HG02759 (cell line): ENCODE measurements around the gene CD81.
A peak's percentile ranks its signal among the peaks of the same experiment; 100 is the strongest.

Experiments
- ATAC-seq: cut with Tn5 transposase; IDR thresholded peaks from one replicate; pipeline ENCODE4 v1.9.1; 2021; ENCODE audit warnings: mild to moderate bottlenecking, moderate library complexity; ENCODE audit not compliant: unreplicated experiment

The CD81 gene

GRCh38 chr11:2417856-2418692 lies 41.0 kb downstream of the CD81 start:
- no peak for ATAC-seq

- no peak for ATAC-seq
These were observed 41.7 kb downstream of the CD81 start for GRCh38 chr11:2418693-2419360.

GRCh38 chr11:2419638-2420501 lies 42.8 kb downstream of the CD81 start:
- ATAC-seq: no peak

GRCh38 chr11:2420502-2421225 lies 43.6 kb downstream of the CD81 start:
- peak; percentile 65 for ATAC-seq

- ATAC-seq: no peak
These were observed 44.3 kb downstream of the CD81 start for GRCh38 chr11:2421226-2421994.

- no peak for ATAC-seq
These were observed 44.9 kb downstream of the CD81 start for GRCh38 chr11:2421996-2422395.

GRCh38 chr11:2422461-2423156 lies 45.5 kb downstream of the CD81 start:
- no peak for ATAC-seq

GRCh38 chr11:2423157-2424025 lies 46.3 kb downstream of the CD81 start:
- ATAC-seq: no peak

- ATAC-seq: no peak
These were observed 47.8 kb downstream of the CD81 start for GRCh38 chr11:2424811-2425495.

GRCh38 chr11:2425506-2425905 lies 48.4 kb downstream of the CD81 start:
- no peak for ATAC-seq

- ATAC-seq: no peak
These were observed 49.1 kb downstream of the CD81 start for GRCh38 chr11:2426221-2426620.

GRCh38 chr11:2426826-2427521 lies 49.9 kb downstream of the CD81 start:
- no peak for ATAC-seq

GRCh38 chr11:2427721-2428321 lies 50.7 kb downstream of the CD81 start:
- ATAC-seq: no peak

- ATAC-seq: no peak
These were observed 51.2 kb downstream of the CD81 start for GRCh38 chr11:2428322-2428795.

GRCh38 chr11:2431395-2431794 lies 54.3 kb downstream of the CD81 start:
- no peak for ATAC-seq

- ATAC-seq: no peak
These were observed 55.1 kb downstream of the CD81 start for GRCh38 chr11:2432171-2432621.

GRCh38 chr11:2432628-2433071 lies 55.5 kb downstream of the CD81 start:
- ATAC-seq: no peak
